Endothelial cell of umbilical vein (primary cell): ENCODE results near the gene TBC1D10B. TPM values are rescaled to one million over a fixed set of nuclear protein-coding genes. Genes with fewer than 3 reads are reported as not detected.

Experiments
- BruUV-seq: library from RNA; stranded (reverse); fragments of 400-500 nt; replicated peaks from 2 replicates; lab custom pipeline; 2021; lab: Mats Ljungman, UMichigan
- CTCF ChIA-PET: fragments of 300-600, 350-600 bp; sonication (Branson Sonifier 250); formaldehyde crosslinking; loops from one replicate; lab custom pipeline; 2021; ENCODE audit warnings: antibody characterized with exemption, inconsistent platforms; lab: Charles Lee
- POLR2A ChIA-PET: fragments of 300-600, 350-600 bp; sonication (Branson Sonifier 250); formaldehyde crosslinking; loops from one replicate; lab custom pipeline; 2021; ENCODE audit warnings: antibody characterized with exemption, inconsistent platforms; lab: Charles Lee
- DNase-seq: peaks from one replicate; pipeline ENCODE4 v3.0.0-alpha.2; 2011; ENCODE audit warnings: low read depth, low spot score
- FAIRE-seq: peaks from 2 replicates; lab custom pipeline; 2011; peaks lifted over from hg19 to GRCh38; lab: Jason Lieb, UNC
- H2AFZ ChIP-seq: 2 replicates; pipeline ENCODE4 v1.6.0; 2012; ENCODE audit warnings: low read depth, low read length, control low read depth, inconsistent platforms
- H3K27ac ChIP-seq: 2 replicates; pipeline ENCODE4 v1.5.1; 2011; ENCODE audit warnings: low read depth, mild to moderate bottlenecking, control low read depth, low read length, moderate library complexity; ENCODE audit not compliant: insufficient read depth
- H3K27me3 ChIP-seq, 2 experiments: 2 replicates each; pipeline versions ENCODE4 v1.6.0 to v1.6.1; 2011; ENCODE audit warnings: low read length in 2 of 2, mixed read lengths in 1 of 2; ENCODE audit not compliant: control insufficient read depth in 2 of 2, insufficient read depth in 2 of 2
- H3K36me3 ChIP-seq, 2 experiments: 2 replicates in 1 of 2; 3 replicates in 1 of 2; pipeline ENCODE4 v1.5.1; 2011; ENCODE audit warnings: low read length in 2 of 2, mild to moderate bottlenecking in 1 of 2, moderate library complexity in 1 of 2; ENCODE audit not compliant: control insufficient read depth in 2 of 2, insufficient read depth in 2 of 2; ENCODE audit errors: extremely low read depth in 1 of 2
- H3K4me1 ChIP-seq: 3 replicates; pipeline ENCODE4 v1.5.1; 2011; ENCODE audit warnings: mild to moderate bottlenecking, low read length; ENCODE audit not compliant: control insufficient read depth, insufficient read depth; ENCODE audit errors: extremely low read depth
- H3K4me2 ChIP-seq: 2 replicates; pipeline ENCODE4 v1.6.1; 2011; ENCODE audit warnings: low read length, control low read depth, mixed read lengths; ENCODE audit not compliant: insufficient read depth
- H3K4me3 ChIP-seq, 3 experiments: fragments of 200-600 bp in 1 of 3; sonication (generic), shearing (Covaris generic) in 1 of 3; replicated peaks in 1 of 3; 2 replicates each; pipeline ENCODE4 v1.5.1; 2011 to 2016; ENCODE audit warnings: control low read depth in 3 of 3, low read length in 3 of 3, mild to moderate bottlenecking in 2 of 3, inconsistent platforms in 1 of 3, low read depth in 1 of 3, moderate library complexity in 1 of 3; ENCODE audit not compliant: insufficient read depth in 1 of 3
- H3K79me2 ChIP-seq: 2 replicates; pipeline ENCODE4 v1.6.0; 2012; ENCODE audit warnings: low read length, inconsistent platforms; ENCODE audit not compliant: control insufficient read depth, insufficient read depth
- H3K9ac ChIP-seq: replicated peaks from 2 replicates; pipeline ENCODE3; 2011; ENCODE audit warnings: low read length, control low read depth; ENCODE audit not compliant: insufficient read depth; ENCODE audit errors: extremely low read depth
- H3K9me1 ChIP-seq: replicated peaks from 3 replicates; pipeline ENCODE4 v1.6.0; 2011; ENCODE audit warnings: mild to moderate bottlenecking, low read length; ENCODE audit not compliant: control insufficient read depth, insufficient read depth; ENCODE audit errors: extremely low read depth
- H3K9me3 ChIP-seq: replicated peaks from 2 replicates; pipeline ENCODE4 v1.5.1; 2012; ENCODE audit warnings: low read length, inconsistent platforms; ENCODE audit not compliant: control insufficient read depth, insufficient read depth
- H4K20me1 ChIP-seq: replicated peaks from 2 replicates; pipeline ENCODE3; 2011; ENCODE audit warnings: mild to moderate bottlenecking, low read length; ENCODE audit not compliant: control insufficient read depth, insufficient read depth; ENCODE audit errors: extremely low read depth
- CTCF ChIP-seq, 2 donors: IDR thresholded peaks; 1 replicate in 1 of 2; 2 replicates in 1 of 2; pipeline ENCODE4 v1.5.1; 2011; ENCODE audit warnings: low read length in 2 of 2, mild to moderate bottlenecking in 2 of 2, moderate library complexity in 2 of 2, control low read depth in 1 of 2, inconsistent platforms in 1 of 2, low read depth in 1 of 2; ENCODE audit not compliant: insufficient read depth in 1 of 2; ENCODE audit errors: extremely low read depth in 1 of 2
- EZH2 ChIP-seq: IDR thresholded peaks from 2 replicates; pipeline ENCODE4 v1.6.1; 2012; ENCODE audit warnings: borderline replicate concordance, low read depth, mild to moderate bottlenecking, moderate library complexity, low read length, inconsistent platforms; ENCODE audit not compliant: severe bottlenecking
- JUN ChIP-seq: IDR thresholded peaks from 2 replicates; pipeline ENCODE4 v1.6.1; 2011; ENCODE audit warnings: borderline replicate concordance, low read depth; ENCODE audit not compliant: insufficient read length, insufficient read depth
- MAX ChIP-seq: IDR thresholded peaks from 2 replicates; pipeline ENCODE4 v1.6.1; 2011; ENCODE audit not compliant: insufficient read depth, insufficient read length
- MYC ChIP-seq: IDR thresholded peaks from one replicate; pipeline ENCODE4 v1.6.1; 2011; ENCODE audit warnings: mild to moderate bottlenecking, low read depth, low read length
- POLR2A ChIP-seq: IDR thresholded peaks from 2 replicates; pipeline ENCODE4 v1.6.1; 2012; ENCODE audit warnings: low read depth, mild to moderate bottlenecking, control low read depth, low read length
- POLR2AphosphoS5 ChIP-seq: IDR thresholded peaks from 2 replicates; pipeline ENCODE4 v1.6.1; 2012; ENCODE audit warnings: low read depth, mild to moderate bottlenecking, control low read depth, low read length, moderate library complexity; ENCODE audit not compliant: insufficient read depth
- dilution Hi-C: fragments of 300-500 bp; cut with MboI; formaldehyde crosslinking; loops from one replicate; pipeline ENCODE4 v1.15.0; 2019; ENCODE audit warnings: low sequenced_read_pairs; ENCODE audit not compliant: extremely low pct_ligation_motif_present
- intact Hi-C: fragments of 100-400 bp; cut with micrococcal nuclease; formaldehyde crosslinking; loops from one replicate; pipeline ENCODE4 v1.10.0; 2022
- polyA plus RNA-seq, 4 experiments: library from polyadenylated mRNA; depleted of rRNA in 3 of 4; stranded (reverse) in 3 of 4; unstranded in 1 of 4; fragments of >200 nt; gene quantifications; 2 replicates each; pipeline versions ENCODE4 v1.2.1 to v1.2.3, GENCODE V29; 2011 to 2012; ENCODE audit warnings: missing spikeins in 1 of 4
- total RNA-seq: library from RNA; stranded (reverse); gene quantifications from 2 replicates; pipeline ENCODE4 v1.2.3, GENCODE V29; 2021

TBC1D10B gene
- total and polyA plus RNA-seq, 2 donors (not counting 3 experiments of a cell fraction or from before 2014, with no cell fraction given), result 37.0 to 63.0 TPM

- Histone ChIP-seq H4K20me1 (no peaks in the 10 kb centered on the region), H3K9ac (no peak overlapping the region), H3K9me3 (no peaks in the 10 kb centered on the region), H3K27me3 (no peaks in the 10 kb centered on the region), H3K4me2 (no peak overlapping the region), H3K27ac (no peak overlapping the region), H3K9me1 (no peaks in the 10 kb centered on the region), H2AFZ (no peak overlapping the region), H3K79me2 (no peaks in the 10 kb centered on the region), H3K4me1 (peaks cover 12% of the 10 kb centered on the region), H3K36me3 (no peaks in the 10 kb centered on the region), H3K4me3 (no peak overlapping the region)
- intact Hi-C loops (no loop called here), dilution Hi-C loops (no loop called here)
- no peak for FAIRE-seq
- TF ChIP-seq EZH2, result no peak
- TF ChIP-seq MAX, result no peak
- TF ChIP-seq POLR2A, result no peak
- TF ChIP-seq POLR2AphosphoS5, result no peak
- no peak for TF ChIP-seq CTCF (IDR thresholded peaks at IDR 0.05; ENCODE audit: extremely low read depth in 1 of 2, insufficient read depth in 1 of 2, low read depth in 1 of 2, low read length in 2 of 2)
- TF ChIP-seq MYC, result no peak
- no peak for TF ChIP-seq JUN
- BruUV-seq, result no TSS peak
- DNase-seq, result no peak
- CTCF ChIA-PET, result interaction anchor here (1.3 kb wide), 1 partner anchor 14 kb away, joined by 3 read pairs; no protein-coding TSS in a partner anchor
- POLR2A ChIA-PET, result no interaction called here
Observed at GRCh38 chr16:30381291-30382041, 11.2 kb upstream of the TBC1D10B start.
